ENCODE measurements around the gene NPTN.

Gene NPTN

DNA sequence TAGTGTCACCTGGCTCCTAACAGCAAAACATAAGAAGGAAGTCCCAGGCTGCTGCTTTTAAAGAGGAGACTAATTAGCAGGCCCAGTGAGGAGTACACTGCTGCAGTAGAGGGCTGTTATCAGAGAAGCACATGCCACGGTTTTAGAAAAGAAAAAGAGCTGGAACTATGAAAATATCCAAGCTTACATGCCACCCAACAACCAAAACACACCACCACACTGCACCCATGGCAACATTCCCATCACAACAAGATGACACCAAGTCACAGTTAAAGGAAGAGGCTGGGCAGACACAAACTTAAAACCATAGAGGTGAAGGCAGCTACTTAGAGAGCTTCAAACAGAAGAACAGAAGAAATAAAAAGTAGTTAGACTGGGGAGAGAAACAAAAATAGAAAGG, 37.0 kb downstream of the NPTN start:
- TF ChIP-seq PAX5 (IDR thresholded peaks at IDR 0.05; ENCODE audit: insufficient read depth, low read length, severe bottlenecking) (no peak), SPI1 (IDR thresholded peaks at IDR 0.05; ENCODE audit: low read depth, low read length) (no peak), POU2F2 (IDR thresholded peaks at IDR 0.05; ENCODE audit: low read depth, low read length) (no peak), TAF1 (IDR thresholded peaks at IDR 0.05; ENCODE audit: low read depth, low read length) (no peak), POLR2AphosphoS5 (IDR thresholded peaks at IDR 0.05; ENCODE audit: low read depth, low read length) (no peak), POLR2A (IDR thresholded peaks at IDR 0.05; ENCODE audit: low read depth, low read length) (no peak)
- no peak for DNase-seq (ENCODE audit: insufficient read length, low spot score)
- FAIRE-seq = no peak

DNA sequence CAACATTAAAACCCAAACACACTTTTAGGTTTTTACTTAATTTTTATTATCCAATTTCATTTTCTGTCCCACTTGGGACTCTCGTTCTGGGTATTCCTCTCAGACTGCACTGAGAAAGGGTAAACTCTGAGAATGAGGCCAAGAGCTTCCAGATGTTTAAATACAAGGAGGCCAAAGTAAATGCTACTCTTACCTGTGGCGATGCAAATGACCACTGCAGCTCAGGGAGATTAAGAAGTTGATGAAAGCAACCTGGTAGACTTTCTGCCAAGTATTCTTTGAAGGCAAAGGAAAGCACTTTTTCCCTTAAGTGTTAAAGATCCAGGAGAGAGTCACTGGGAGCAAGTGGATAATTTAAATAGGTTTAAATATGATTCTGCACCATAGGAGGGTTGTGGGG, 39.1 kb downstream of the NPTN start:
- no peak for DNase-seq (ENCODE audit: insufficient read length, low spot score)
- no peak for FAIRE-seq
- no peak for TF ChIP-seq POLR2AphosphoS5 (IDR thresholded peaks at IDR 0.05; ENCODE audit: low read depth, low read length)
- no peak for TF ChIP-seq SPI1 (IDR thresholded peaks at IDR 0.05; ENCODE audit: low read depth, low read length)
- no peak for TF ChIP-seq POLR2A (IDR thresholded peaks at IDR 0.05; ENCODE audit: low read depth, low read length)
- TF ChIP-seq TAF1 (IDR thresholded peaks at IDR 0.05; ENCODE audit: low read depth, low read length) = no peak
- TF ChIP-seq POU2F2 (IDR thresholded peaks at IDR 0.05; ENCODE audit: low read depth, low read length) = no peak
- no peak for TF ChIP-seq PAX5 (IDR thresholded peaks at IDR 0.05; ENCODE audit: insufficient read depth, low read length, severe bottlenecking)

DNA sequence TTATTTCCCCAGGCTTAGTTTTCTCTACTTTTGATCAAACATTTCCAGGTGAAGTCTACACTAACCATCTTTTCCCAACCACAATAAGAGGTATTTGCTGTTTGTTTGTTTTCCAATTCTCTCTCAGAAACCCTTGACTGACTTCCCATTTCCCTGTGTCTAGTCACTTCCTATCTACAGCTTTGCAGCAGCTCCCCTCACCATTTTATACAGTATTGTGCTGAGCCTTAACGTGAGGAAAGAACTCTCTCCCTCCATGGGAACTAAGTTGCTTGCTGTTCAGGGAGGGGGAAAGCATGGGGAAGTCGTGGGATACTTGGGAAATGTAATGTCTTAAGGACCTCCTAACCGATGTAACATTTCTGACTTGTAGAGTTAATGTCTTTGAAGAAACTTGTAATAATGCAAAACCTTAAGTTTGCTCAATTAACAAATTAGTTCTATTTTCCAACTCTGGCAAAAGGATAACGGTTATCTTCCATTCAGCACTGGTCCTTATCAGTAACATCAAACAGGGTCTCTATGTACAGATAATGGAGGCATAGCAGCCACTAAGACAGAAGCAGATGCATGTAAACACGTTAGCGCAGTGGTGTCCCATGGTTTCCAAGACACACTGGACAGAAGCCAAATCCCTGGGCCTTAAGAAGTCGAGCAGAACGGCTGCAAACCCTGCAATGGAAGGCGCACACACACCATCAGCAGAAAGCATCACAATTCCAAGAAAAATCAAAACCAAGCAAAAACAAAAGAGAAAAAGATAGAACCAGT, 39.7 kb downstream of the NPTN start:
- TF ChIP-seq SPI1 (IDR thresholded peaks at IDR 0.05; ENCODE audit: low read depth, low read length) = no peak
- TF ChIP-seq POLR2AphosphoS5 (IDR thresholded peaks at IDR 0.05; ENCODE audit: low read depth, low read length) = no peak
- no peak for TF ChIP-seq PAX5 (IDR thresholded peaks at IDR 0.05; ENCODE audit: insufficient read depth, low read length, severe bottlenecking)
- TF ChIP-seq TAF1 (IDR thresholded peaks at IDR 0.05; ENCODE audit: low read depth, low read length) = no peak
- no peak for TF ChIP-seq POU2F2 (IDR thresholded peaks at IDR 0.05; ENCODE audit: low read depth, low read length)
- FAIRE-seq (no peak), DNase-seq (ENCODE audit: insufficient read length, low spot score) (no peak)

DNA sequence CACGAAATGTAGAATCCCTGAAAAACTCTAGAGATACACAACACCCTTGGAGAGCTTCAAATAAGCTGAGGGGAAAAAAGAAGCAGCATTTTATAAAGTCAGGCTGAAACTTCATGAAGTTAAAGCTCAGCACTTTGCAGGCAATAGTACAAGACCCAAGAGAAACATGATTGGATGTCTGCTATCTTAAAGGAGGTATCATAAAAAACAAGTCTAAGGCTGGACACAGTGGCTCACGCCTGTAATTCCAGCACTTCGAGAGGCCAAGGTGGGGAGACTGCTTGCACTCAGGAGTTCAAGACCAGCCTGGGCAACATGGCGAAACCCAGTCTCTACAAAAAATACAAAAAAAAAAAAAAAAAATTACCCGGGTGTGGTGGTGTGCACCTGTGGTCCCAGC, 42.9 kb downstream of the NPTN start:
- no peak for TF ChIP-seq POLR2A (IDR thresholded peaks at IDR 0.05; ENCODE audit: low read depth, low read length)
- TF ChIP-seq PAX5 (IDR thresholded peaks at IDR 0.05; ENCODE audit: insufficient read depth, low read length, severe bottlenecking) = no peak
- no peak for TF ChIP-seq POU2F2 (IDR thresholded peaks at IDR 0.05; ENCODE audit: low read depth, low read length)
- TF ChIP-seq SPI1 (IDR thresholded peaks at IDR 0.05; ENCODE audit: low read depth, low read length) = no peak
- no peak for TF ChIP-seq POLR2AphosphoS5 (IDR thresholded peaks at IDR 0.05; ENCODE audit: low read depth, low read length)
- TF ChIP-seq TAF1 (IDR thresholded peaks at IDR 0.05; ENCODE audit: low read depth, low read length) = no peak
- no peak for FAIRE-seq
- no peak for DNase-seq (ENCODE audit: insufficient read length, low spot score)

DNA sequence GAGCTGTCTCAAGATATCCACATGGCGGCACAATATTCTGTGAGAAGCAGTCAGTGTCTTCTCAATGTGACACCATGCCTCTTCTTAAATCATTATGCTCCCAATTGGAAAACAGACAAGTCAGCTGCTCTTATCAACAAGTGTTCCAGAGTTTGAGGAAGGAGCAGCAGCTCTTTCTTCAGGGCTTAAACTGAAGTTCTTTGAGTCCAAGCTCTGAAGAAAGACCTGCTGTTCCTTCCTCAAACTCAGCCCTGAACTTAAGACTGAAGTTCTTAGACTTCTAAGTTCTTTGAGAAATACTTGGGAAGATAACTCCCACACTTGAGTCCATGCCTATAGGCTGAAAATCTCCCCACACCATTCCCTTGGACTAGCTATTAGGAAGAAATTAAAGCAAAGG, 43.4 kb downstream of the NPTN start:
- FAIRE-seq = no peak
- no peak for DNase-seq (ENCODE audit: insufficient read length, low spot score)
- TF ChIP-seq TAF1 (IDR thresholded peaks at IDR 0.05; ENCODE audit: low read depth, low read length) = no peak
- no peak for TF ChIP-seq POLR2A (IDR thresholded peaks at IDR 0.05; ENCODE audit: low read depth, low read length)
- no peak for TF ChIP-seq POLR2AphosphoS5 (IDR thresholded peaks at IDR 0.05; ENCODE audit: low read depth, low read length)
- no peak for TF ChIP-seq SPI1 (IDR thresholded peaks at IDR 0.05; ENCODE audit: low read depth, low read length)
- TF ChIP-seq PAX5 (IDR thresholded peaks at IDR 0.05; ENCODE audit: insufficient read depth, low read length, severe bottlenecking) = no peak
- TF ChIP-seq POU2F2 (IDR thresholded peaks at IDR 0.05; ENCODE audit: low read depth, low read length) = no peak

DNA sequence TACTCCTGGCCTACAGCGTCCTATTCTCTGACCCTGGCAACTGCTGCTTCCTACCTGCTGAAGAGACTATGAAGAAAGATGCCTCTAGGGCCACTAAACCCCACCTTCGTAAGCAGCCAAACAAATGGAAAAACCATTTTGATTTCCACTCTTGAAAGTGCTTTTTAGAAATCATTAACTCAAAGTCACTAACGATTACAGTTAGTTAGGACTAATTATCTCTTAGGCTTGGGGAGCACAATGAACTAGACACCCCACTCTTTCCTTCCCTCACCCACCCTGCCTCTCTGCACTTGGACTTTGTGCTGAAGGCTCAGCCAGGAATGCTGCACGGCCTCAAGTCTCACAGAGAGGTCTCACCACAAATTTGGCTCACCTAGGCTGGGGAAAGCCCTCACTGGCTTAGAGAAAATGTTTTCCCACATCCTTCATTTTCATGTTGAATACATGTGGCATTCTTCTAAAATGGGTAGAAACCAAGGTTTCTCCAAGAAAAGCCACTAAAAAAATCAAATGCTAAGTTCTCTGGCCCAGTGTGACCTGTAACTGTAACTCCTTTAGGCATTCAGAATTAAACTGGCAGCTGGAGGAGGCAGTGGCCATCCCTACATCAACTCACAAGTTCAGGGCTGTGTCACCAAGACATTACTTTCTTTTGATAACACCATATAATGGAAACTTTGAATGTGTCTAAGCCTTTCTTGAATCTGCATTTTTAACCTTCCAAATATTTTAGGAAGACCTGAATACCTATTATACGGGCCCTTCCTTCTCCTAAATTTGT, 47.1 kb downstream of the NPTN start:
- peak; percentile 50 for FAIRE-seq
- DNase-seq (ENCODE audit: insufficient read length, low spot score) = no peak
- TF ChIP-seq TAF1 (IDR thresholded peaks at IDR 0.05; ENCODE audit: low read depth, low read length) (no peak), POLR2AphosphoS5 (IDR thresholded peaks at IDR 0.05; ENCODE audit: low read depth, low read length) (no peak), POLR2A (IDR thresholded peaks at IDR 0.05; ENCODE audit: low read depth, low read length) (no peak), POU2F2 (IDR thresholded peaks at IDR 0.05; ENCODE audit: low read depth, low read length) (no peak)

DNA sequence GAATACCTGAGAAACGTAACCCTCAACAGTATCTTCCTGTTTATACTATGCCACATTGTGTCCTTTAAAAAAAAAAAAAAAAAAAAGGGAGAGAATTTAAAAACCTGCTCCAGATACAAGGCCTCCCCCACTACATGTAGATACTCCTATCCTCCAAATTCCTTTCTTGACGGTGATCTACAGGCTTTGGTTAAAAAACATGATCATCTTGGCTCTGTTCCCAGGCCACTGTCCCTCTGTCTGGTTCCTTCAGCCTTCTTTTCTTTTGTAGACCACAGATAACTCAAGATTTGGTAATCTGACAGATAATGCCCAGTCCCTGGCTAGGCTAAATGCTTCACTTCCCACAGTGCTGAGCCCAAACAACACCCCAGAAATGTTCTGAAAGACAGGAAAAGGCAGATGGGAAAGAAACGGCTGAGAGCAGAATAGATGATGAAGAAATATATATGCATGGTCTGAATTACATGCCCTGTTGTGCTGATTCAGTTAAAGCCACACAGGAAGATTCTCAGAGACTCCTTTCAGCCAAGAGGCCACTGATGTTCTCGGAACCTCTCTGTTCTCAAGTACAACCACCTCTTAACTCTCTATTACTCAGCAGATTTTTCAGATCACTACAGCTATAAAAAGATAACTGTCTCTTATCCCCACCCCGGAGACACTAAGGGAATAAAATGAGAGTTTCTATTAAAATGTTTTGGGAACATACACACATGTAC, 48.3 kb downstream of the NPTN start:
- FAIRE-seq (no peak), DNase-seq (ENCODE audit: insufficient read length, low spot score) (no peak)

DNA sequence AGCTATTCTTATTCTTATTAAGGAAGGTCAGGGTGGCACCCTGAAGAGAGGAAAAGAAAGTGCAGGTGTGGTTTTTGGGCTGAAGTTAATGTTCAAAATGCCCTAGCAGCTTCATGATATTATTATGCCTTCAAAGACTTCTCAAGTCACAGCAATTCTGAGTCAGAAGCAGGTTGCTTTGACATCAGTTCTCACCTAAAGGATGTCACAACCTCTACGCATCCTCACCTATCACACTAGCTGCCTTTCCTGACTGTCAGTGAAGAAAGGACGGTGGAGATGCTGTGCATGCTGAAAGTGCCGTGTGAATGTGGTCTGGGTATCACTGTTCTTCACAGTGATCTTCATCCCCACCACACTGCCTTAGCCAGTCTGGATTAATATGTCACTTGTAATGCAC, 49.6 kb downstream of the NPTN start:
- DNase-seq (ENCODE audit: insufficient read length, low spot score) (no peak), FAIRE-seq (no peak)
- TF ChIP-seq POLR2AphosphoS5 (IDR thresholded peaks at IDR 0.05; ENCODE audit: low read depth, low read length) (no peak), TAF1 (IDR thresholded peaks at IDR 0.05; ENCODE audit: low read depth, low read length) (no peak), PAX5 (IDR thresholded peaks at IDR 0.05; ENCODE audit: insufficient read depth, low read length, severe bottlenecking) (no peak), POU2F2 (IDR thresholded peaks at IDR 0.05; ENCODE audit: low read depth, low read length) (no peak), POLR2A (IDR thresholded peaks at IDR 0.05; ENCODE audit: low read depth, low read length) (no peak), SPI1 (IDR thresholded peaks at IDR 0.05; ENCODE audit: low read depth, low read length) (no peak)

More for the DNA sequence above, 48.3 kb downstream of the NPTN start:
- TF ChIP-seq POLR2AphosphoS5 (IDR thresholded peaks at IDR 0.05; ENCODE audit: low read depth, low read length) (no peak), POU2F2 (IDR thresholded peaks at IDR 0.05; ENCODE audit: low read depth, low read length) (no peak), TAF1 (IDR thresholded peaks at IDR 0.05; ENCODE audit: low read depth, low read length) (no peak), POLR2A (IDR thresholded peaks at IDR 0.05; ENCODE audit: low read depth, low read length) (no peak)

DNA sequence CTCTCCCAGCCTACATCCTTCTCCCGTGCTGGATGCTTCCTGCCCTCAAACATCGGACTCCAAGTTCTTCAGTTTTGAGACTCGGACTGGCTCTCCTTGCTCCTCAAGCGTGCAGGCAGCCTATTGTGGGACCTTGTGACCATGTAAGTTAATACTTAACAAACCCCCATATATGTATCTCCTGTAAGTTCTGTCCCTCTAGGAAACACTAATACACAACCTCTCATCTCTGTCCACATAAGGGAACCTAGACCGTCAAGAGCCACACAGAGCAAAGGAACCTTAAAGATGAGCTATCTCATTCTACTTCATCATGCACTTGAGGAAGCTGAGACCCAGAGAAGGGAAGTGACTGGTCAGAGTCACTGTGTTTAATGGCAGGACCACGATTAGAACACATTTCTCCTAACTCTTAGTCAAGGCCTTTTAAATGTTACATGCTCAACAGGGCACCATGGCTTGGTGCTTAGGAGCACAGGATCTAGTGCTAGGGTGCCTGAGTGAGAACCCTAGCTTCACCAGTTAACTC, 50.3 kb downstream of the NPTN start:
- TF ChIP-seq SPI1 (IDR thresholded peaks at IDR 0.05; ENCODE audit: low read depth, low read length) (no peak), PAX5 (IDR thresholded peaks at IDR 0.05; ENCODE audit: insufficient read depth, low read length, severe bottlenecking) (no peak), POLR2A (IDR thresholded peaks at IDR 0.05; ENCODE audit: low read depth, low read length) (no peak), POU2F2 (IDR thresholded peaks at IDR 0.05; ENCODE audit: low read depth, low read length) (no peak), POLR2AphosphoS5 (IDR thresholded peaks at IDR 0.05; ENCODE audit: low read depth, low read length) (no peak), TAF1 (IDR thresholded peaks at IDR 0.05; ENCODE audit: low read depth, low read length) (no peak)
- FAIRE-seq (no peak), DNase-seq (ENCODE audit: insufficient read length, low spot score) (no peak)

Data from GM12891 (cell line).